ENCODE results near the gene RGS7. TPM values are rescaled to one million over a fixed set of nuclear protein-coding genes. Genes with fewer than 3 reads are reported as not detected.
"Not testable (repeated sequence)": the region's sequence is repeated elsewhere in the genome, so short reads cannot be mapped to it uniquely, and the experiment has no call there.

Gene RGS7
- total RNA-seq, 2 donors from 2014 or later = 0.26 to 0.99 TPM

DNA sequence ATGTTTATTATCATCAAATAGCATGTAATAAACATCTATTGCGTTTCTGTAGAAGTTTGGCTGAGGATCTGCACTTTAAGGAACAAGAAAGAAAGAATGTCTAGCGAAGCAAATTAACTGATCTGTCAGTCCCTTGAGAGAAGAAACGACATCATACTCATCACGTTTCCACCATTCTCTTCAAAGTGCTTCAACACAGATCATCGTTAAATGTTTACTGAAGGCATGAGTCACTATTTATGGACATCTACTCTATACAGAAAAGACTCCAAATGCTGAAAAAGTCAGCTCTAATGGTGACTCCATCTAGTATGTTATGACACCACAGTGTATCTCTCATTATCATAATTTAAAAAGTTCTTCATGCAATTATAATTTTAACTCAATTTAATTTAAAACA lies 369.1 kb downstream of the RGS7 start:
- no peak for ATAC-seq
- Histone ChIP-seq H3K4me3 (no peak overlapping the region), H3K27ac (no peak overlapping the region), H3K27me3 (no peaks in the 10 kb centered on the region), H3K36me3 (replicated peaks in 1 of 2; ENCODE audit: insufficient read depth in 1 of 2, low read depth in 2 of 2) (no peaks in the 10 kb centered on the region), H3K9me3 (no peaks in the 10 kb centered on the region), H3K4me1 (no peaks in the 10 kb centered on the region)
- no peak for TF ChIP-seq CTCF (IDR thresholded peaks at IDR 0.05)
- 40 to 49% methylated on average over 5 of the region's 5 CpGs for WGBS, 2 donors
- no peak for DNase-seq
- intact Hi-C loops (cut with DNase I) = no loop called here

- Histone ChIP-seq H3K4me1 (no peaks in the 10 kb centered on the region), H3K36me3 (replicated peaks in 1 of 2; ENCODE audit: insufficient read depth in 1 of 2, low read depth in 2 of 2) (no peaks in the 10 kb centered on the region), H3K27me3 (no peaks in the 10 kb centered on the region), H3K9me3 (no peaks in the 10 kb centered on the region), H3K4me3 (no peak overlapping the region), H3K27ac (no peak overlapping the region)
- intact Hi-C loops (cut with DNase I) = no loop called here
- WGBS, 2 donors = 69 to 71% methylated on average over 5 of the region's 5 CpGs
- no peak for TF ChIP-seq POLR2A (IDR thresholded peaks at IDR 0.05)
- no peak for TF ChIP-seq CTCF (IDR thresholded peaks at IDR 0.05)
- ATAC-seq (no peak), DNase-seq (no peak)
Measured at GRCh38 chr1:240985081-240985480, 371.9 kb downstream of the RGS7 start.

- no peak overlapping the region for H3K4me3 ChIP-seq
- H3K4me1 ChIP-seq = no peaks in the 10 kb centered on the region
- WGBS, 2 donors = 32 to 39% methylated on average over 1 of the region's 1 CpG
- no peak for DNase-seq
- no peak for TF ChIP-seq POLR2A (IDR thresholded peaks at IDR 0.05)
- no peak overlapping the region for H3K27ac ChIP-seq
- H3K27me3 ChIP-seq = no peaks in the 10 kb centered on the region
- H3K36me3 ChIP-seq (replicated peaks in 1 of 2; ENCODE audit: insufficient read depth in 1 of 2, low read depth in 2 of 2) = no peaks in the 10 kb centered on the region
- ATAC-seq = no peak
- intact Hi-C loops (cut with DNase I) = no loop called here
- no peaks in the 10 kb centered on the region for H3K9me3 ChIP-seq
Measured at GRCh38 chr1:240980342-240980741, 376.7 kb downstream of the RGS7 start.

DNA sequence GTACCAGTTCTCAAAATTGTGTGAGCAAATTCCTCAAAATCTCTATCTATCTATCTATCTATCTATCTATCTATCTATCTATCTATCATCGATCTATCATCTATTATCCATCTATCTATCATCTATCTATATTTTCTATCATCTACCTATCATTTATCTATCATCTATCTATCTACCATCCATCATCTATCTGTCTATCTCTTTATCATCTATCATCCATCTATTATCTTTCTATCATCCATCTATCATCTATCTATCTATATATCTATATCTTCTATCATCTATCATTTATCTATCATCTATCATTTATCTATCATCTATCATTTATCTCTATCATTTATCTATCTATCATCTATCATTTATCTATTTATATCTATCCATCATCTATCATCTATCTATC lies 380.3 kb downstream of the RGS7 start:
- Histone ChIP-seq H3K36me3 (replicated peaks in 1 of 2; ENCODE audit: insufficient read depth in 1 of 2, low read depth in 2 of 2) (no peaks in the 10 kb centered on the region), H3K27me3 (no peaks in the 10 kb centered on the region), H3K4me3 (no peak overlapping the region), H3K4me1 (no peaks in the 10 kb centered on the region), H3K9me3 (no peaks in the 10 kb centered on the region), H3K27ac (no peak overlapping the region)
- no peak for ATAC-seq
- DNase-seq = no peak
- TF ChIP-seq POLR2A (IDR thresholded peaks at IDR 0.05) (no peak), CTCF (IDR thresholded peaks at IDR 0.05) (no peak)
- 50 to 74% methylated on average over 1 of the region's 1 CpG for WGBS, 2 donors
- intact Hi-C loops (cut with DNase I) = no loop called here

DNA sequence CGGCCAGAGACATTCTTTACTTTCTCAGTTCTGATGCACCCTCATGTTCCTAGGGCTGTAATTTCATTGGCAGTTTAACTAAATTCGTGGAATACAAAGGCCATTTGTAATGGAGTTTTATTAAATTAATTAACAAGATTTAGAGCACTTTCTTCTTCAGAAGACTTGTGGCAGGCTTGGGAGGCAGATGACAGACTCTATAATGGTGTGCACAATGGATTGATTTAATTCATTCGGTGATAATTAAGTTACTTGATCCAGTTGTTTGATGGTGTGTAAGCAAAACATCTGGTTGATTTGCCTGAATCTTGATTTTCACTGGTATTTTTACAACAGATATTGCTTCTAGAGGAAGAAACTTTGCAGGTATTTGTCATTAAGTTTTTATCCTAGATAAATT lies 383.1 kb downstream of the RGS7 start:
- Histone ChIP-seq H3K27ac (no peak overlapping the region), H3K27me3 (no peaks in the 10 kb centered on the region), H3K4me1 (no peaks in the 10 kb centered on the region), H3K4me3 (no peak overlapping the region), H3K9me3 (no peaks in the 10 kb centered on the region), H3K36me3 (replicated peaks in 1 of 2; ENCODE audit: insufficient read depth in 1 of 2, low read depth in 2 of 2) (no peaks in the 10 kb centered on the region)
- TF ChIP-seq POLR2A (IDR thresholded peaks at IDR 0.05) = no peak
- no peak for ATAC-seq
- 67 to 74% methylated on average over 3 of the region's 3 CpGs for WGBS, 2 donors
- DNase-seq = no peak
- intact Hi-C loops (cut with DNase I) = no loop called here

DNA sequence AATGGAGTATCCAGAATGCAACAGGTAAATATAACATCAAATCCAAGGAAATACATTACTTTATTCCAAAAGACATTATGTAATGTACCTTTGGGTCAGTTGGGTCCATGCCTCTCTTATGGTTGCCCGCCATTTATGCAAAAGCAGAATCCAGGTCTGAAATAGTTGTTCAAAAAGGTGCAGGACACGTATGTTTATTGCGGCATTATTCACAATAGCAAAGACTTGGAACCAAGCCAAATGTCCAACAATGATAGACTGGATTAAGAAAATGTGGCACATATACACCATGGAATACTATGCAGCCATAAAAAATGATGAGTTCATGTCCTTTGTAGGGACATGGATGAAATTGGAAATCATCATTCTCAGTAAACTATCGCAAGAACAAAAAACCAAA lies 384.9 kb downstream of the RGS7 start:
- H3K9me3 ChIP-seq; DNase-seq; H3K27ac ChIP-seq; H3K4me3 ChIP-seq; ATAC-seq; intact Hi-C loops (cut with DNase I); H3K4me1 ChIP-seq; H3K27me3 ChIP-seq; H3K36me3 ChIP-seq (replicated peaks in 1 of 2; ENCODE audit: insufficient read depth in 1 of 2, low read depth in 2 of 2): not testable (repeated sequence)
- whole genome bisulfite sequencing, 2 donors = 80 to 94% methylated on average over 3 of the region's 4 CpGs

Measured in body of pancreas (tissue), 4 donors.